Suppressor macrophage treated with lipopolysaccharide for 4 hours (primary cell): ENCODE results near the gene PAM.
"Not testable (repeated sequence)": the region's sequence is repeated elsewhere in the genome, so short reads cannot be mapped to it uniquely, and the experiment has no call there.

Experiments used
- DNase-seq: peaks from one replicate; pipeline ENCODE4 v3.0.0-alpha.2; 2020

PAM gene

DNA sequence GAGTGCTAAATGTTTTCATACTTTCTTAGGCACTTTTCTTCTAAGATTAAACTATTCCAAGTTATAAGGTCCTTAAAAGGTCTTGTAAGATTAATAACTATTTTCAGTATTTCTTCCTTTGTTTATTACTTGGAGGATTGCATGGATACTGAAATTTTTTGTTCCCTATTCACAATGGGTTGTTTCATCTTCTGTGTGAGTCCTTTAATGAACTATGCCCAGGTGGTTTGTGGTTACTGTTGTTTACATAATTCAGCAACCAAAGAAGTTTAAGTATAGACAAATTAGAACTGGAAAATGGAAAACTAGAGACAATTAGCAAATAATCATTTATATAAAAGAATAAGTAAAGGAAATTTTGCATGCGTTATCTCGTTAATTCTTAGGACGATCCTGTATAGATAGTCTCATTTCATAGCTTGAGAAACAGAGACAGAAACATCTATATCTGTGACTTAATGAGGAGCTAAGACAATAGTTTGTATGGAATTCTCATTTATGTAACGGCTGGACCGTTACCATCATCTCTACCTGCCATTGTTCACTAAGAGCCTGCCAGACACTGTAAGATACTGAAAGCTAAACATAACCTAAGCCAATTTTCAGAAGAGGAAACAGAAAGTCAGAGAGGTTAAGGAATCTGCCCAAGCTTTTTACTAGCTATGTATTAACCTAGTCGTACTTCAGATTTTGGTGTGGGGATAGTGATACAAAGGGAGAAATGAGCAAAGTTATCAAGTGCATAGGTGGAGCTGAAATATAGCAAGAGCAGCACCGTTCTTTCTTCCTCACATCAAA, 148.2 kb downstream of the PAM start:
- DNase-seq = no peak

DNA sequence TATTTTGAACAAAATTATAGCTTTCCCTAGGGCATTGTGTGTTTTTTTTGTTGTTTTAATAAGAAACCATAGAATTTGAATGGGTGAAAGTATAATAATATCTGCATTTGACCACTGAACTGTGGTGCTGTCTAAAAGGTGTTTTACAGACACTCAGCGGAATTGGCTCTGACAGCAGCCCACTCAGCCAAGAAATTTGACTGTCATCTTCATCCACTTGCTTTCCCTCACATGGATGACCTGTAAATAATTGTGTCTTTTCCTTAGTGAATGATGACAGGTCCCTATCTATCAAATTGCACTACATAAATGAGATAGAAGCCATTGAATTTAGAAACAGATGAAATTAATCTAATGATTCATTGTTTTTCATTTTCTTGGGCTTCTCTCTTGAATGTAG, 150.0 kb downstream of the PAM start:
- no peak for DNase-seq

DNA sequence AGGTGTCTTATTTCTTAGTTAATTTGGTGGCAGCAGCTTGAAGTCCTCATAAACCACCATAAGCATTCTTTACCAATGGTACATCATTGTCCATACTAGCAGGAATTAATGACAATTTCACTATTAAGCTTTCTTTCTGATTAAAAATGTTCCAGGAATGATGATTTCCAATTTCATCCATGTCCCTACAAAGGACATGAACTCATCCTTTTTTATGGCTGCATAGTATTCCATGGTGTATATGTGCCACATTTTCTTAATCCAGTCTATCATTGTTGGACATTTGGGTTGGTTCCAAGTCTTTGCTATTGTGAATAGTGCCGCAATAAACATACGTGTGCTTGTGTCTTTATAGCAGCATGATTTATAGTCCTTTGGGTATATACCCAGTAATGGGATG, 152.0 kb downstream of the PAM start:
- DNase-seq = not testable (repeated sequence)

DNA sequence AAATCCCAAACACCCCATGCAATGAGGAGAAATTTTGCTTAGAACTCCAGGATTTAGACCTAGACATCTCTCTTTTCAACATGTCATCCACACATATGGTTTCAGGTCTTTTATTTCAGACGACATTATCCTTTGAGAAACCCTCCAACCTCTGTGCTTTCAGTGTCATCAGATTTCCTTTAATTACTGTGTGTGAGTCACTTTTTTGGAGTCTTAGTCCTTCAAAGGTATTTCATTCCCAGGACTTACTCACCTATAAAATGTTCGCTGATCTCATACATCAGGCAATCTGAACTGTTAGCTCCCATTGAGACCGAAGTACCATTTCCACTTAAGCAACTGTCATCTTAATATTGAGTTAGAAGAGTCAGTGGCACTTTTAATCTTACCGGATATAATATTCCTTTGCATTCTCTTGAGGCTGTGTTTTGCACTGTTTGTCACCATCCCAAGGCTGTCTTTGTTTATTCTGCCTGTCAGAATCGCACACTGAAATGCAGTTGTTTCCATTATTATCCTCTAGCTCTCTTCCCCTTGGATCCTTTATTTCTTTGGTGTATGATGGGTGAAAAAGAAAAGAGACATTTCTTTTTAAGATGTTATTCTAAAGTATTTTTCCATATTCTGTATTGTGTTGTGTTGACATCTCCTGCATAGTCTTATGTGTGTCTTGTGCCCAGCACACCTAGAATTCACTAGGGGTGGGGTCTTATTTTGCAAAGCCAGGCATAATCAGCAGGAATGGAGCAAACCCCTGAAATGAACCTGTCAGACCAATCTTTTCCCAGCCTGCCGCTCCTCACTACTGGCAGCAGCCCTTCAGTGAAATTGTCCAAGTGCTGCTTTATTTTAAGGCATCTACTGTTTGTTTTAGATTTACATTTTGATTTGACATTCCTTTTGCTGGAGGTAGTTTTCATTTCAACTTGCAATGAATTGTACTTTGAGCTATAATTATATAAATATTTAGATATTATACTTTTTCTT, 155.4 kb downstream of the PAM start:
- no peak for DNase-seq

DNA sequence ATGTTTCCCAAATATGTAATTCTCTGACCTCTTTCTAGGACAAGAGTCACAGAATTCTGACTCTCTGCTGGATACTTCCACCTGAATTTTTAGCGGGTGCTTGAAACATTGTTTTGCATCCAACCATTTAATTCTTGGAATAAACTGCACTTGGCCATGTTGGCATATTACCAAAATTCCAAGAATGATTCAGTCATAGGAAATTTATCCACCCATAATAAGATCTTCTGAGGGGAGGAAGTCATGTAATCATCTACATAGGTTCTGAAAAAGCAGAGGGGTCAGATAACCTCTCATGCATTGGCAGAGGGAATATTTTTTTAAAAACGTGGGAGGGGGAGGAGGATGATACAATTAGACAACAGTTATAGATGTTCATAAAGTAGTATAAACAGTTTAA, 156.9 kb downstream of the PAM start:
- DNase-seq = no peak

DNA sequence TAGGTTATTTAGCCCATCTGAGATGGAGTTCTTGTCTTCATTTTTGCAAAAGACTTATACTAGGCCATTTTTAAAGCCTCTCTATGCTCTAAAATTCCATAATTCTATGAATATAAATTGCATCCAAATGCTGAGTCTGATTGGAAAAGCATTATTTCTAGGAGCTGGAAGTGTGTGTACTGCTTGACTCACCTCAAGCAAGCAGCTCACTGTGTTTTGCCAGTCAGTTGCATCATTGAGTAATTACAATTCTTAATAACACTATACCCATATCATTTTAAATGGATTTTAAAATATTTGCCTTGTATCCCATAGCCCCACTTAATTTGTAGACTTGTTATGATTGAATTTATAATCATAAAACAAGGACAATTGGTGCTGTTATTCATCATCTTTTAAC, 161.0 kb downstream of the PAM start:
- no peak for DNase-seq

DNA sequence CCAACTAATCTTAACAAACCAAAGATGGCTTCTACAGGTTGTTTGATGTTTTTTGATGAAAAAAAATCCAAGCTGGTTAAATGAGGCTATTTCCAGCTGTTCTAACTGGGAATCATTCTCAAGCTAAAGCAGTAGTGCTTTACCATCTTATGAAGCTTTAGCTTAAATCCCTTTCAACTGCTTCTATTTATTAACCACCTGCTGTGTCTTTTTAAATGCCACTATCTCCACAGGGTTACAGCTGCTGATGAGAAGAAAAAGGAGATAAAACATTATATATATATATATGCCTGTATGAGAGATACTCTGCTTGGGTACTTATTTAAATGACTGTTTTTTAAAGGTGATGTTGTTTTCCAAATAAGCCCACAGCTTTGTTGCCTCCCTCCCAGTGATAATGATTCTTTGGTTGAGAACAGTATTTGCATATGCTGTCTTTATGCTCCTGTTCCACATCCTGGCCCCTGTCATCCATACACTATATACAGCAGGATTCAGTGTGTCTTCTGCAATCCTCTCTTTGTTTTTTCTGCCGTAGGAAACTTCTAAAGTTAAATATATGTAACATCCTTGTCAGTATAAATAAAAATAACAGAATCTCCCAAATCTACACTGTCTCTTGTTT, 164.0 kb downstream of the PAM start:
- no peak for DNase-seq

DNA sequence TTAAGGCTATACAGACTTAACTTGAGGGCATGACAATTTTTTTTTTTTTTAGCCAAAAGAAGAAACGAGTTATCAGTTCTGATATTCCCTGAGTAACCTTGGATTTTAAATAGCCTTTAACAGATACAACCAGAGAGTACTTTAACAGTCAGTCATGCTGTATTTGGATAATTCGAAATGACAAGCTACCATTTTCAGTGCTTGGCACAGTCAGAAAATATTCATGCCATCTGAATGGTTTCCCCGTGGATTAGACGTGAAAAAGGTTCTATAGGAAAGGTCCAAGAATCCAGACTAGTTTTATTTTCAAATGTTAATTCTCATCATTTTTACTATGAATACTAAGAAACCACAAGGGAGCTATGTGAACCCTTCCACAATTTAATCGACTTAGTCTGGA, 165.7 kb downstream of the PAM start:
- no peak for DNase-seq

DNA sequence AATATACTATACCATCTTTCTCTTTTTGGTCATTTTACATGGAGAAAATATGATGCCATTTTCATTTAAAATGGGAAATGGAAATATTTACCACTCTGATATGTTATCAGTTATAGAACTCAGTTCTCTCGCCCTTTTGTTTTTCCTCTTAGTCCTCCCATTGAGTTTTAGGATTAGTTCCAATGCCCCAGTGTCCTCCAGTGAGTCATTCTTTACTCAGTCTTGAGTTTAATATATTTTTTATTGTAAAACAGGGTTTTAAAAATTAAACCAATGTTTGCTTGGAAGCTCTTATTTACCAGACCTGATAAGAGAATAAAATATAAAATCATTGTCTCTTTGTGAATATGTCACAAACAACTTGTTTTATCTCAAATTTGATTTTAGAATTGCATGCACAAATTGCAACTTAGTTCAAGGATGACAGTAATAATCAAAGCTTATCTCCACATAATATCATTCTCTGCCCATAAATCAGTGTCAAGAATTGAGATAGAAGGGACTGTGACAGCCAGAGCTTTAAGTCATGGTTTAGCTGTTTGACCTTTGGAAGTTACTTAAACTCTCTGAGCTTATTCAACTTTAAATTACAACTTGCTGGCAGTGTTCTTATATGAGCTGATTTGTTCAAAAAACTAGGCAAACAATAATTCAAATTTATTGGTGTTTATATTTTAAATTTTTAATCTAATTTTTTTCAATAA, 166.4 kb downstream of the PAM start:
- DNase-seq = no peak

DNA sequence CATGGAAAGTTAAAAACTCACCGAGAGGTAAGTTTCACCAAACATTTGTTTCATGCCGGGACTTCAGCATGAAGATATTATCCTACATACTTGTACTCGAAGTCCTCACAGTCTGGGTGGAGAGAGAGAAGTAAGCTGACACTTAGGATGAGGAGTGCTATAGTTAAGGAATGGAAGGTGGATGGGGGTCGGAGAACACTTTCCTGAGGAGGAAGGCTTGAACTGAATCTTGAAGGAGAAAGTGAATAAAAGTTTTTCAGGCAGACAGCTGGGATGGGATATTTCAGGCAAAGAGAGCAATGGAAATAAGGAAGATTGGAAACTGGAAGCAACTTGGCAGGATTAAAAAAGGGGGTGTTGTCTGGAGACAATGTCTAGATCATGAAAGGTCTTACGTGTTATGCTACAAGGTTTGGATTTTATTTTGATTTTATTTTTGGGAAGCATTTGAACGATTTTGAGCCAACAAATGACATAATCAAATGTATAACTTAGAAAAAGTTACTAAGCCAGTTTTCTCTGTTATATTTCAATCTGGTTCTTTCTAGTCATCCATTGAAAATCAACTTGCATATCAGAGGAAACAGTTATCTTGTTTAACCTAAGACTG, 167.1 kb downstream of the PAM start:
- DNase-seq = no peak

DNA sequence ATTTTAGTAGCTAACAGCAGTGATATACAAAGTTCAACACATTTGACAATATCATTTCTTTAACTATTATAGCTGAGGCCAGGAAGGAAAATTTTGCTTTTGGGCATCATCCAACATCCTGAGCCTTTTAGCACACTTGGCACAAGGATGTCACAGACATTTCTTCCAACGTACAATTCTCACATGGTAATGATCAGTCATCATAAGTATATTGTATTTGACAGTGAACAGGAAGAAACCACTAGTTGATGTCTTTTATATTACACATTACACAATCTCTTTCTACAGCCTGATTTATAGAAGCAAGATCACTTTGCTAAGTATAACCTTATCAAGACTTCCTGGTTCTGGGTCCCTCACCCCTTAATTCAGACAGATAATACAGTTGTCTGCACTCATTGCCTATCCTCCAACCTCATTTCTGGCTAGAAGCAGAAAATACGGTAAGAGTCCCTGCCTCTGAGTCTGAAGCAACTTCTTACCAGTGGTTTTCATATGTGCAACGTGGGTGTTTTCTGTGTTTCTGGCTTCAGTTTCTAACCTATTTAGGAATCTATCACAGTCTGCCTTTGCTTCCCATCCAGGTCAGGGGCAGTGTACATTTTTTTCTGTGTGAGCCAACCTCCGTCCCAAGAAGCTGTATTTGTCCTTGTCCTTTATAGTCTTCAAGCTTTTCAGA, 167.8 kb downstream of the PAM start:
- no peak for DNase-seq

DNA sequence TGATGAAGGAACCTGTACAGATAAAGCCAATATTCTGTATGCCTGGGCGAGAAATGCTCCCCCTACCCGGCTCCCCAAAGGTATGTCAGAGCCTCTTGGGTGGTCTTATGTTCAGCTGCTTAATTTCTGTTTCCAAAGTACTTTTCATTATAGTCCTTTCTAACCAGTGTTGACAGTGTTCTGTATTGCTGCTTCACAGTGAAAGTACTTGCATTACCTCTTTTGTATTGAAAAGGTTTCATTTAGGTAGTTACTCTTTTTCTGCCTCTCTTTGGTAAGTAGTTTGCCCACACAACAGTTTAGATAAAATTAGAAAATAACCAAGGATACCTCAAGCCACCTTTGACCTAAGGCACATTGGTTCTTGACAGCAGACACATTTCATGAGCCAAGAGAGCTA, 169.9 kb downstream of the PAM start:
- no peak for DNase-seq

DNA sequence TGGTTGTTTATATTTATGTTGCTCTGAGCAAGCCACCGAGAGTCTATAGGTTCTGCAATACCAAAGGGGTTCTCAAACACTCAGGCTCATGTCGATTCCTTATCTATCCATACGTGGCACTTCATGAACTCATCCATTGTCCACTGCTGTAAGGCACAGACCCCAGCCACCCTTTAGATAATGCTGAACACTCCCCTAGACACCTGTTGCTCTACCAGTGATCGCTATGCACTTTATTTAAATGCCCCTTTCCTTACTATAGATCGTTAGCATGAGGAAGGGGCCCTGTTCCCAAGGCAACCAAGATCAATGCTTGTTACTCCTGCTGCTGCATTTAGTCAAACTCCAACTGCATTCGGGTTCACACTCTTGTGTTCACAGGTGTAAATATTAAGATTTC, 171.9 kb downstream of the PAM start:
- no peak for DNase-seq

DNA sequence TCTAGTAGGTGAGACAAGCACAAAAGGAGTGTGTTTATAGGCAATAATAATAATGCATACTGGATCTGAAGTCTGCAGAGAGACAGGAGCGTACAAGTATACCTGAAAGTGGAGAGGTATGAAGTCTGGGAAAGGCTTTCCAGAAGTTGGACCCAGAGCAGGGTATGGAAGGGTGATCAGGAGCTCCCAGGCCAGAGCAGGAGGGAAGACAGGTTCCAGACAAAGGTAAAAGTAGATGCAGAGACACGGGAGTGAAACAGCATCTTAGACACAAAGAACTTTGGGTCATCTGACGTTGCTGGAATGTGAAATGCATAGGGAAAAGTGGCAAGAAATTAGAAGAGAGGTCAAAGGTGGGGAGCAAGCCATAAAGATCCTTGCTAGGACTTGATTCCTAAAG, 175.1 kb downstream of the PAM start:
- no peak for DNase-seq

DNA sequence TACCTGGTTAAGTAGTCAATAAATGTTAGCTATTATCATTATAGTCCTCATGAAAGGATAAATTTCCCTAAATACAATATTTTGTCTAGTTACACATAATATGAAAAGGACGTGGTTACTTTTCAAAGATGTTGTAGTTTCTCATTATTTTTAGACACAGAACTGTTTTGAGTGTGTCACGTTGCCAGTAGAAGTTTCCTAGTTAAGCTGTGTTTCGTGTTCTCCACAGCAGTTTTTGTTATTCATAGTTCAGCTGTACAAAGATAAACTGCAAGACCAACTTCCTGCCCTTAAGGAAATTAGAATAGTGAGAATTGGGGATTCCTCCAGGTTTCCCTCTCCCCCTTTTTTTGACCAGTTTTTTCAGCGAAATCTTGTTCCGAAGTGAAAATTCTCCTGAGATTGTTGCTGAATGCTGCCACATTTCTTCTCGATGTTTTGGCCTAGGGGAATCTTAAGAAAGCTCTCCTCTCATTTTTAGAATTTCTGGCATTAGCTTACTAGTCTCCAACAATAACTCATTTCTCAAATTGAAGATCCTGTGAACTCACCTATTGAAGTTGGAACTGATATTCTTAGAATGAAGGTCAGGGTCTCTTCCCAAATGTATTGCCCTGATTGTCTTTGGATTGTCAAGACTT, 176.1 kb downstream of the PAM start:
- DNase-seq = no peak

DNA sequence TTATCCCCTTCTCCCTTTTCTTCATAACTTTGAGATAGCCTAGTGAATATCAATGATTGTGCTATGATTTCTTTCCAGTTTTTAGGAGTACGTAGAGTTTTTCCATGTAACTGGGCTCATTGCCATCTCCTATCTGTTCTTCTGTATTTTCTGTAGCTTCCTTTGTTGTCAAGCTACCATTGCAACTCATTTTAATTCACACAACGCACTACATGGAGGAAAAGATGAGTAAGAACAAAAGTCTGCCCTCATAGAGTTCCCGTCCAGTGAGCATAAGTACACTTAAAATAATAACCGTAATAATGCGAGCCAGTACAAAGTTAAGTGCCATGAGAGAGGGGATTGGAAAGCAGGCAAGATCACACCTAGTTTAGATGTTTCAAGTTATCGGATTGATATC, 177.7 kb downstream of the PAM start:
- DNase-seq = no peak

DNA sequence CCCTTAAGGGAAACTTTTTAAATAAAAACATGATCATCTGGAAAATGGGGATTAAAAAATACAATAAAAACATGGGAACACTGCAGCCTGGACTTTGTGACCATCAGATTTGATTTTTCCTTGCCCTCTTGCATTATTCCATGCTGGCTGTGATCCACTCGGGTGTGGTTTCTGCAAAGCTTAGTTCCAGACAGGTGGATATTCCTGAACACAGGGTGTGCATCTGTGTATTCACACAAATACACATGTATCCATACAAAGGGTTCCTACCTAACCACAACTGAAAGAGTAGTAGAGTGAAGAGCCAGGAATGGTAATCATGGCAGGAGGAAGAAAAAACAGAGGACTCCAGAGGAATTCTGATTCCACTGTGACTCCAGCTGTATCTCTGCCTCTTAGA, 178.2 kb downstream of the PAM start:
- DNase-seq = no peak

DNA sequence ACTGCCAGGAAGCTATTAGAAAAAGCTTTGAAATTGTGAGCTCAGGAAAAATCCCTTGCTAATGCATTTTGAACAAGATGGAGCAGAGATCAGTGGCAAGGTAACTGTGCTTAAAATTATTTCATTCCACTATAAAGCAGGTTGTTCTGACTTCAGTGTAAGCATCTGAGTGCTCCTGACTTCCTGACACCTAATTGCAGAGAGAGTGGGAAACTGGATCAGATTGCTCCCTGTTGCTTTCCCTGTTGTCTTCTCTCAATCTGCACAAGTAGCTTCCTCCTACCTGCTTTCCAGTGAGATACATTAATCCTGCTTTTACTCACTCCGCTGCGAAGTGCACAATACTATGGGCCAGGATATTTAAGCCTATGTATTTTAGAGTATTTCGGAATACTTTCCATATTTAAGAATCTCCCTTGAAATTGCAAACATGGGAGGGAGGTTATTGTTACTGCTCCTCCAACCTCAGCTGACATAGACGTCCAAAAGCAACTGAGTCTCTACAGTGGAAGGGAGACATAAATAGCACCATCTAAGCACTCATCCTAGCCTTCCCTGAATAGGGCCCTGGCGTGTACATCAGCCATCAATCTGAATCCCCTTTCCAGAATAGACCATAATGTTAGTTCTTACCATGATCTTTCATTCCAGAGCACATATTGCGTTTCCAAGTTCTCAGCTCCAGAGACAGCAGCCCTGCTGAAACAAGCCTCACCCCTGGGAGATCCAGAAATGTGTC, 178.8 kb downstream of the PAM start:
- DNase-seq = no peak

DNA sequence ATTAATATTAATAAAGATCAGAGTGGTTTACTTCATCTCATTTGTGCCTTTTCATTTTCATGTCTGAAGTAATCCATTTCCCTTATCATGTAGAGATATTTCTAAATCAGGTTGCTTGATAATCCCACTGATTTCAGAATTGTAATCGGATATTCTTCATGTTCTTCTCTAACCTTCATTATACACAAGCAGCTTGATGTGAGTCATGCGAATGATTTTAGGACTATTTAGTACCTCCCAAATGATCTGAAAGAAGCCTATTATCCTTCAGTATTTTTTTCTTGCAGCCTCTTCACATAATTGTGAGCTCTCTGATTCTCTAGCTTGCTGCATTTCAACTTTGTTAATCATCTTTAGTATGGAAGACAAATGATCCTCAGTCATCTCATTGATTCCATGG, 182.8 kb downstream of the PAM start:
- DNase-seq = no peak

DNA sequence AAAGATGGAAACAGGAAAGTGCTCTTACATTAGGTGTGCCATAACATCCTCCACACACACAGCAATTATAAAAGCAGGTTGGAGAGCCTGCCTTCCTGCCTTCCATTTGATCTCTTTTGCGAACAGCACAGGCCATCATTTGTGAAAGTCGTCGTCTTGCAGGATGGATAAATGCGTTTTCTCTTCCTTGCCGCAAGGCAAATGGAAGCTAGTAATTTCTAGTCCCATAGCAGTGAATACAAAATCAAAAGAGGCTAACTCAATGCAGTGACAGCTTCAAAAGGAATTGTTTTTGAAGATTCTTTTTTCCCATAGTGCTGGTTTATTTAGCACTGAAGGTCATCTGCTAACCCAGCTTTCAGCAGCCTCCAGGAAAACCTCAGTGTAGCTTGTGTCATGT, 186.0 kb downstream of the PAM start:
- no peak for DNase-seq

DNA sequence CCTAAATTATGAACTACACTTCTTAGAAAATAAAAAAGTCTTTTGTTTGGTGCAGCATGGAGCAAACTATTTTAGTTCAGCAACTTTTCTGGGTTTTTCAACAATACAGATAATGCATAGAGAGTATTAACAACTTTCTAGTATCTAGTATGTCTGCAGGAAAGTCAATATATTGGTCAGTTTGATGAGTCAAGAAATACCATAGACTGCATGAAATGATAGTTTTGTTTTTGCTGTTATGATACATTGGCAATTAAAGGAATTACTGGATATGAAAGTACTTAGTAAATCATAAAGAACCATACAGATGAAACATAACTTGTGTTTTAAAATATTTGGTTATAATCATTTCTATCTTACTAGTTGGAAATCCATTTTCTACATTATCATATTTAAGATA, 191.3 kb downstream of the PAM start:
- DNase-seq = no peak
